ENCODE results near the gene MPHOSPH8. TPM values are rescaled to one million over a fixed set of nuclear protein-coding genes. Genes with fewer than 3 reads are reported as not detected.
"Not testable (repeated sequence)": the region's sequence is repeated elsewhere in the genome, so short reads cannot be mapped to it uniquely, and the experiment has no call there.

The MPHOSPH8 gene
- total RNA-seq, 2 donors from 2014 or later = 18.1 to 24.0 TPM

DNA sequence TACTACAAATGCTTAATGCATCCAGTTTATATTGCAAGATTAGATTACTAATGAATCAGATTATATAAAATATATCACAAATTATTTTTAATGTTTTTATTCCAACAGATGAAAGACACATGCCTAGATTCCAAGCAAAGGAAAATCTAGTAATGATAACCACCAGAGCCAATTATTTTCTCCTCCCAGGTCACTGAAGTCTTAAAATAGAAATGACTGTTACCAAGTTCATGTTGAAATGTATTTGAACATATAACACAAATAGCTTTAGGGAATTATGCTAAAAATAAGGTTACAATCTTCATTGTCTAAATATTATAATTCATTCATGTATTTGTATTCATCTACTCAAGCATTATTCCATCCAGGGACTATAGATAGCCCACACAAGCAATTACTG lies 76.3 kb downstream of the MPHOSPH8 start:
- H3K36me3 Mint-ChIP-seq (ENCODE audit: low read depth); H3K9me3 ChIP-seq (ENCODE audit: control insufficient read depth, low read length); H3K9me3 Mint-ChIP-seq; DNase-seq; H3K4me1 ChIP-seq (ENCODE audit: control insufficient read depth, insufficient read depth, low read length); H3K27me3 Mint-ChIP-seq (ENCODE audit: insufficient read depth); H3K27me3 ChIP-seq (ENCODE audit: control insufficient read depth, insufficient read depth, low read length, poor library complexity, severe bottlenecking); H3K4me3 ChIP-seq (ENCODE audit: low read length); H3K4me3 Mint-ChIP-seq; H3K27ac ChIP-seq (ENCODE audit: low read depth, low read length); H3K4me1 Mint-ChIP-seq; H3K27ac Mint-ChIP-seq; H3K9ac ChIP-seq (ENCODE audit: extremely low read depth, low read length, poor library complexity, severe bottlenecking): not testable (repeated sequence)
- peaks cover 35% of the 10 kb centered on the region for H3K36me3 ChIP-seq (ENCODE audit: control insufficient read depth, insufficient read depth, low read length)

DNA sequence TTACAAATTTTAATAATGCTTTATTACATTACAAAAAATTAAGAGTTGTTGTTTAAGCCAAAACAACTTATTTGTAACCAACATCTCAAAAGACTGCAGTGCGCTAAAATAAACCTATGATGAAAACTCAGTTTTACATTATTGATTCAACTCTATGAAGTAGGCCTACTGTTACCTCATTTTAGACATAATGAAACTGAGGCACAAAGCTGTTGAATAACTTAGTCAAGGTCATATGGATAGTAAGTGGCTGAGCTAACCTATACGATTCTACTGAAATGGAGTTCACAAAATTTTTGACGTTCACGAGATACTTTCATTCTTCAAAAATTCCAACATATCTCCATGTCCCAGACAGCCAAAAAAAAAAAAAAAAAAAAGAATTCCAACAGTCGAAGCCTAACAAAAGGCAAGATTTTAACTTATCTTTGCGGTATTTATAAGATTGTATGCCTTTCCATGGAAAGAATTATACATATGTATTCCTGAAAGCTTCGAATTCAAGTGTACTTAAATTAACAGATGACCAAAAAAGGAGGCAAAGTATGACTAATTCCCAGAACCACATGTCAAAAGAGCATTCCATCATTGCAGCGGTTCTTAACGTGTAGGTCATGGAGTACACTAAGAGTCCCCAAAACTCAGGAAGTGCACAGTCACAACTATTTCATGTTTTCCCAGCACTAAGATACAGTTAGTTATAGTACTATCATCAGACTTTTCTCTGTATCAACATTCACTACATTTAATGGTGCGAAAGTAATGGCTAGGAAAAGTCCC lies 79.9 kb downstream of the MPHOSPH8 start:
- no peak overlapping the region for H3K9ac ChIP-seq (ENCODE audit: extremely low read depth, low read length, poor library complexity, severe bottlenecking)
- TF ChIP-seq, protein P1, sequence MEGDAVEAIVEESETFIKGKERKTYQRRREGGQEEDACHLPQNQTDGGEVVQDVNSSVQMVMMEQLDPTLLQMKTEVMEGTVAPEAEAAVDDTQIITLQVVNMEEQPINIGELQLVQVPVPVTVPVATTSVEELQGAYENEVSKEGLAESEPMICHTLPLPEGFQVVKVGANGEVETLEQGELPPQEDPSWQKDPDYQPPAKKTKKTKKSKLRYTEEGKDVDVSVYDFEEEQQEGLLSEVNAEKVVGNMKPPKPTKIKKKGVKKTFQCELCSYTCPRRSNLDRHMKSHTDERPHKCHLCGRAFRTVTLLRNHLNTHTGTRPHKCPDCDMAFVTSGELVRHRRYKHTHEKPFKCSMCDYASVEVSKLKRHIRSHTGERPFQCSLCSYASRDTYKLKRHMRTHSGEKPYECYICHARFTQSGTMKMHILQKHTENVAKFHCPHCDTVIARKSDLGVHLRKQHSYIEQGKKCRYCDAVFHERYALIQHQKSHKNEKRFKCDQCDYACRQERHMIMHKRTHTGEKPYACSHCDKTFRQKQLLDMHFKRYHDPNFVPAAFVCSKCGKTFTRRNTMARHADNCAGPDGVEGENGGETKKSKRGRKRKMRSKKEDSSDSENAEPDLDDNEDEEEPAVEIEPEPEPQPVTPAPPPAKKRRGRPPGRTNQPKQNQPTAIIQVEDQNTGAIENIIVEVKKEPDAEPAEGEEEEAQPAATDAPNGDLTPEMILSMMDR (conservative IDR thresholded peaks at IDR 0.05) = no peak
- no peaks in the 10 kb centered on the region for H3K27me3 ChIP-seq (ENCODE audit: control insufficient read depth, insufficient read depth, low read length, poor library complexity, severe bottlenecking)
- DNase-seq = no peak
- Mint-ChIP-seq H3K27me3 (ENCODE audit: insufficient read depth) (no peaks in the 10 kb centered on the region), H3K9me3 (no peaks in the 10 kb centered on the region), H3K4me1 (no peaks in the 10 kb centered on the region), H3K27ac (no peak overlapping the region), H3K36me3 (ENCODE audit: low read depth) (peaks cover 15% of the 10 kb centered on the region), H3K4me3 (no peak overlapping the region)
- no peaks in the 10 kb centered on the region for H3K4me1 ChIP-seq (ENCODE audit: control insufficient read depth, insufficient read depth, low read length)
- 75 to 90% methylated on average over 2 to 10 of the region's 10 CpGs for WGBS, 2 experiments (ENCODE audit: insufficient coverage in 1 of 2, insufficient read length in 1 of 2)
- no peaks in the 10 kb centered on the region for H3K9me3 ChIP-seq (ENCODE audit: control insufficient read depth, low read length)
- no peak overlapping the region for H3K4me3 ChIP-seq (ENCODE audit: low read length)
- H3K36me3 ChIP-seq (ENCODE audit: control insufficient read depth, insufficient read depth, low read length) = peaks cover 36% of the 10 kb centered on the region
- no peak overlapping the region for H3K27ac ChIP-seq (ENCODE audit: low read depth, low read length)

DNA sequence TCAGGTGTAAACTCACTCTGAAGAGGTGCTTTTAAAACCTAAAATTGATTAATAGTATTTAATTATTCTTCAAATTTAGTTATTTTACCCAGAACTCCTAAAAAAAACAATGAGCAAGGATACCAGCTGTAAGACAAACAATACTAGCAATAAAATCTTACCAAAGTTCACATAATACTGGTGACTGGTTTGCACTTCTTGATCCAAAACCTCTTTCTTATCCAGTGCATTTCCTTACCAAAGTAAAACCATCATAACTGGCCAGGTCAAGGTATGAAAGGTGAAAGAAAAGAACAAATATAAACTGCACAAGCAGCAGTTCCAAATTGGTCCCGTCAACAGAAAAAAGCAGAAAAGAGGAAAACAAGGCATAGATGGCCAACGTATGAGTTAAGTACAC lies 86.6 kb downstream of the MPHOSPH8 start:
- Histone ChIP-seq H3K36me3 (ENCODE audit: control insufficient read depth, insufficient read depth, low read length) (peaks cover 45% of the 10 kb centered on the region), H3K27me3 (ENCODE audit: control insufficient read depth, insufficient read depth, low read length, poor library complexity, severe bottlenecking) (no peaks in the 10 kb centered on the region), H3K9me3 (ENCODE audit: control insufficient read depth, low read length) (no peaks in the 10 kb centered on the region), H3K27ac (ENCODE audit: low read depth, low read length) (no peak overlapping the region), H3K4me1 (ENCODE audit: control insufficient read depth, insufficient read depth, low read length) (no peaks in the 10 kb centered on the region), H3K9ac (ENCODE audit: extremely low read depth, low read length, poor library complexity, severe bottlenecking) (no peak overlapping the region), H3K4me3 (ENCODE audit: low read length) (no peak overlapping the region)
- TF ChIP-seq, protein P1 (conservative IDR thresholded peaks at IDR 0.05) = no peak
- H3K4me3 Mint-ChIP-seq = no peak overlapping the region
- DNase-seq = no peak
- H3K27me3 Mint-ChIP-seq (ENCODE audit: insufficient read depth) = no peaks in the 10 kb centered on the region
- 89 to 90% methylated on average over 2 of the region's 2 CpGs for WGBS, 2 experiments (ENCODE audit: insufficient coverage in 1 of 2, insufficient read length in 1 of 2)
- H3K27ac Mint-ChIP-seq = no peak overlapping the region
- H3K36me3 Mint-ChIP-seq (ENCODE audit: low read depth) = peaks cover 47% of the 10 kb centered on the region
- no peaks in the 10 kb centered on the region for H3K4me1 Mint-ChIP-seq
- H3K9me3 Mint-ChIP-seq = no peaks in the 10 kb centered on the region

Other genes with a start within 250 kb of the MPHOSPH8 start
- gene TPTE2, start 72.1 kb upstream of the MPHOSPH8 start, total RNA-seq = not detected
- gene PSPC1, start 149.3 kb downstream of the MPHOSPH8 start, total RNA-seq = 10 to 100 TPM; 61.1 to 83.9 TPM
- 10 to 100 TPM; 10.4 to 12.2 TPM for gene ZMYM5, start 230.0 kb downstream of the MPHOSPH8 start, total RNA-seq

Measured in endodermal cell (in vitro differentiated cells).